ENCODE data around the gene MARCHF11. TPM values are rescaled to one million over a fixed set of nuclear protein-coding genes. Genes with fewer than 3 reads are reported as not detected.

MARCHF11 gene
- total RNA-seq, 1 experiment from 2014 or later = 0.37 TPM

DNA sequence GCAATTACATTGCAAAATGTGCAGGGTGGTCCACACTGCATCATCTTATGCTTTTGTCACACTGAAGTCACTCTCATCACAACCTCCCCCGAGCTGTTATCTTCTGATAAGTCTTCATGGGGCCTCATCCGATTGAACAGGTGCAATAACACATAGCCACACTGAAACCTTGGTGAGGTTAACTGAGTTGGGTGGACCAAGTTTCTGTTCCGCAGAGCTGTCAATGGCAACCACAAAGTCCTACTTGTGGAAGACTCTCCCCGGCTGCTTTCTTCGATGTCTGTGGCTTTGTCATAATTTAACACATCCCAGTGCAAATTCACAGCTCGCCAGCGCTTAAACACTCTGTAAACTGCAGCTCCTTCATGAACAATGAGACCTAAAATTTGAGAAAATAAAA, 112.2 kb downstream of the MARCHF11 start:
- Mint-ChIP-seq H3K36me3 (ENCODE audit: insufficient read depth in 1 of 3, low read depth in 3 of 3) (no peaks in the 10 kb centered on the region), H3K9me3 (no peaks in the 10 kb centered on the region), H3K27me3 (ENCODE audit: low read depth) (no peaks in the 10 kb centered on the region; the same call in 1 of the 2 replicates), H3K27ac (no peak overlapping the region), H3K4me3 (no peak overlapping the region), H3K4me1 (no peaks in the 10 kb centered on the region)
- no peak overlapping the region for H2AK5ac ChIP-seq (ENCODE audit: insufficient read length, low read length)
- H3K23me2 ChIP-seq (ENCODE audit: insufficient read length, low read depth, low read length, poor library complexity, severe bottlenecking) = no peaks in the 10 kb centered on the region
- H4K5ac ChIP-seq (ENCODE audit: insufficient read length, low read depth, low read length) = no peak overlapping the region
- no peak overlapping the region for H3K4ac ChIP-seq (ENCODE audit: low read depth, low read length)
- no peak overlapping the region for H3K23ac ChIP-seq (ENCODE audit: insufficient read length, low read depth, low read length)
- no peak overlapping the region for H2BK12ac ChIP-seq (ENCODE audit: insufficient read length, low read depth, low read length)
- no peak overlapping the region for H4K8ac ChIP-seq (replicated peaks; ENCODE audit: insufficient read length, low read depth, low read length)
- H2BK5ac ChIP-seq (ENCODE audit: insufficient read length, low read length) = no peak overlapping the region
- no peaks in the 10 kb centered on the region for H3K9me3 ChIP-seq (ENCODE audit: control insufficient read depth, low read depth, low read length)
- H2BK20ac ChIP-seq (ENCODE audit: low read depth, low read length, poor library complexity, severe bottlenecking) = no peak overlapping the region
- no peak overlapping the region for H3K14ac ChIP-seq (ENCODE audit: insufficient read depth, low read length)
- no peak overlapping the region for H3K27ac ChIP-seq (ENCODE audit: insufficient read length, low read depth, low read length)
- no peak overlapping the region for H2AFZ ChIP-seq (ENCODE audit: low read length)
- no peaks in the 10 kb centered on the region for H3K79me1 ChIP-seq (ENCODE audit: insufficient read depth, low read depth, low read length, poor library complexity, severe bottlenecking)
- H3T11ph ChIP-seq (ENCODE audit: low read length) = no peak overlapping the region
- no peaks in the 10 kb centered on the region for H3K79me2 ChIP-seq (ENCODE audit: insufficient read depth, low read length)
- no peak overlapping the region for H3K9ac ChIP-seq (ENCODE audit: extremely low read depth, insufficient read length, low read length)
- no peak overlapping the region for H3K18ac ChIP-seq (ENCODE audit: insufficient read length, low read depth, low read length)
- DNase-seq = no peak
- no peaks in the 10 kb centered on the region for H4K20me1 ChIP-seq (ENCODE audit: control insufficient read depth, insufficient read depth, insufficient read length)
- H3K4me1 ChIP-seq (ENCODE audit: insufficient read depth, low read length) = no peaks in the 10 kb centered on the region
- H4K91ac ChIP-seq (ENCODE audit: insufficient read length, low read depth, low read length) = no peak overlapping the region
- H3K56ac ChIP-seq (ENCODE audit: insufficient read length, low read depth, low read length) = no peak overlapping the region
- H2BK15ac ChIP-seq (ENCODE audit: low read depth, low read length) = no peak overlapping the region
- TF ChIP-seq, protein P1, sequence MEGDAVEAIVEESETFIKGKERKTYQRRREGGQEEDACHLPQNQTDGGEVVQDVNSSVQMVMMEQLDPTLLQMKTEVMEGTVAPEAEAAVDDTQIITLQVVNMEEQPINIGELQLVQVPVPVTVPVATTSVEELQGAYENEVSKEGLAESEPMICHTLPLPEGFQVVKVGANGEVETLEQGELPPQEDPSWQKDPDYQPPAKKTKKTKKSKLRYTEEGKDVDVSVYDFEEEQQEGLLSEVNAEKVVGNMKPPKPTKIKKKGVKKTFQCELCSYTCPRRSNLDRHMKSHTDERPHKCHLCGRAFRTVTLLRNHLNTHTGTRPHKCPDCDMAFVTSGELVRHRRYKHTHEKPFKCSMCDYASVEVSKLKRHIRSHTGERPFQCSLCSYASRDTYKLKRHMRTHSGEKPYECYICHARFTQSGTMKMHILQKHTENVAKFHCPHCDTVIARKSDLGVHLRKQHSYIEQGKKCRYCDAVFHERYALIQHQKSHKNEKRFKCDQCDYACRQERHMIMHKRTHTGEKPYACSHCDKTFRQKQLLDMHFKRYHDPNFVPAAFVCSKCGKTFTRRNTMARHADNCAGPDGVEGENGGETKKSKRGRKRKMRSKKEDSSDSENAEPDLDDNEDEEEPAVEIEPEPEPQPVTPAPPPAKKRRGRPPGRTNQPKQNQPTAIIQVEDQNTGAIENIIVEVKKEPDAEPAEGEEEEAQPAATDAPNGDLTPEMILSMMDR (conservative IDR thresholded peaks at IDR 0.05) = no peak
- H3K4me2 ChIP-seq (ENCODE audit: insufficient read depth, insufficient read length, low read length) = no peak overlapping the region
- WGBS (ENCODE audit: extremely low coverage, insufficient read length, low lambda C conversion rate) = no CpG with 5 or more reads among the region's 7 CpGs
- no peak overlapping the region for H2BK120ac ChIP-seq (ENCODE audit: low read depth, low read length, poor library complexity, severe bottlenecking)
- H3K27me3 ChIP-seq (ENCODE audit: insufficient read depth, low read length) = no peaks in the 10 kb centered on the region
